ENCODE measurements around the gene ARMH3.

Gene ARMH3

GRCh38 chr10:101967713-101968112, 88.3 kb downstream of the ARMH3 start:
- no peaks in the 10 kb centered on the region for H3K9me3 ChIP-seq (ENCODE audit: control insufficient read depth, low read length)
- no peak overlapping the region for H3K4me3 ChIP-seq (ENCODE audit: insufficient read depth, low read depth, low read length, poor library complexity, severe bottlenecking)
- H3K36me3 ChIP-seq (ENCODE audit: control insufficient read depth, insufficient read depth, low read length): peaks cover 25% of the 10 kb centered on the region
- H3K27me3 ChIP-seq (replicated peaks; ENCODE audit: control insufficient read depth, insufficient read depth, low read length, poor library complexity, severe bottlenecking): no peaks in the 10 kb centered on the region
- DNase-seq: no peak
- H3K4me1 ChIP-seq (ENCODE audit: control insufficient read depth, insufficient read depth, low read length, poor library complexity, severe bottlenecking): no peaks in the 10 kb centered on the region
- no peak overlapping the region for H3K27ac ChIP-seq (ENCODE audit: insufficient read depth, low read length, poor library complexity, severe bottlenecking)

GRCh38 chr10:101967119-101967518, 88.9 kb downstream of the ARMH3 start:
- no peak overlapping the region for H3K4me3 ChIP-seq (ENCODE audit: insufficient read depth, low read depth, low read length, poor library complexity, severe bottlenecking)
- peaks cover 25% of the 10 kb centered on the region for H3K36me3 ChIP-seq (ENCODE audit: control insufficient read depth, insufficient read depth, low read length)
- no peaks in the 10 kb centered on the region for H3K27me3 ChIP-seq (replicated peaks; ENCODE audit: control insufficient read depth, insufficient read depth, low read length, poor library complexity, severe bottlenecking)
- no peaks in the 10 kb centered on the region for H3K9me3 ChIP-seq (ENCODE audit: control insufficient read depth, low read length)
- no peak overlapping the region for H3K27ac ChIP-seq (ENCODE audit: insufficient read depth, low read length, poor library complexity, severe bottlenecking)
- H3K4me1 ChIP-seq (ENCODE audit: control insufficient read depth, insufficient read depth, low read length, poor library complexity, severe bottlenecking): no peaks in the 10 kb centered on the region
- no peak for DNase-seq

GRCh38 chr10:101965075-101965765, 90.8 kb downstream of the ARMH3 start:
- no peaks in the 10 kb centered on the region for H3K4me1 ChIP-seq (ENCODE audit: control insufficient read depth, insufficient read depth, low read length, poor library complexity, severe bottlenecking)
- DNase-seq: no peak
- no peaks in the 10 kb centered on the region for H3K27me3 ChIP-seq (replicated peaks; ENCODE audit: control insufficient read depth, insufficient read depth, low read length, poor library complexity, severe bottlenecking)
- no peak overlapping the region for H3K27ac ChIP-seq (ENCODE audit: insufficient read depth, low read length, poor library complexity, severe bottlenecking)
- H3K4me3 ChIP-seq (ENCODE audit: insufficient read depth, low read depth, low read length, poor library complexity, severe bottlenecking): no peak overlapping the region
- H3K36me3 ChIP-seq (ENCODE audit: control insufficient read depth, insufficient read depth, low read length): peaks cover 25% of the 10 kb centered on the region
- no peaks in the 10 kb centered on the region for H3K9me3 ChIP-seq (ENCODE audit: control insufficient read depth, low read length)

GRCh38 chr10:101961591-101962498, 94.1 kb downstream of the ARMH3 start:
- Histone ChIP-seq H3K27ac (ENCODE audit: insufficient read depth, low read length, poor library complexity, severe bottlenecking) (no peak overlapping the region), H3K27me3 (replicated peaks; ENCODE audit: control insufficient read depth, insufficient read depth, low read length, poor library complexity, severe bottlenecking) (no peaks in the 10 kb centered on the region), H3K4me1 (ENCODE audit: control insufficient read depth, insufficient read depth, low read length, poor library complexity, severe bottlenecking) (no peaks in the 10 kb centered on the region), H3K36me3 (ENCODE audit: control insufficient read depth, insufficient read depth, low read length) (peaks cover 4% of the 10 kb centered on the region), H3K4me3 (ENCODE audit: insufficient read depth, low read depth, low read length, poor library complexity, severe bottlenecking) (no peak overlapping the region), H3K9me3 (ENCODE audit: control insufficient read depth, low read length) (no peaks in the 10 kb centered on the region)
- no peak for DNase-seq

GRCh38 chr10:101960879-101961395, 95.0 kb downstream of the ARMH3 start:
- DNase-seq: no peak
- Histone ChIP-seq H3K9me3 (ENCODE audit: control insufficient read depth, low read length) (no peaks in the 10 kb centered on the region), H3K27ac (ENCODE audit: insufficient read depth, low read length, poor library complexity, severe bottlenecking) (no peak overlapping the region), H3K4me3 (ENCODE audit: insufficient read depth, low read depth, low read length, poor library complexity, severe bottlenecking) (no peak overlapping the region), H3K36me3 (ENCODE audit: control insufficient read depth, insufficient read depth, low read length) (peaks cover 10% of the 10 kb centered on the region), H3K27me3 (replicated peaks; ENCODE audit: control insufficient read depth, insufficient read depth, low read length, poor library complexity, severe bottlenecking) (no peaks in the 10 kb centered on the region), H3K4me1 (ENCODE audit: control insufficient read depth, insufficient read depth, low read length, poor library complexity, severe bottlenecking) (no peaks in the 10 kb centered on the region)

GRCh38 chr10:101959346-101959916, 96.5 kb downstream of the ARMH3 start:
- Histone ChIP-seq H3K4me3 (ENCODE audit: insufficient read depth, low read depth, low read length, poor library complexity, severe bottlenecking) (no peak overlapping the region), H3K27me3 (replicated peaks; ENCODE audit: control insufficient read depth, insufficient read depth, low read length, poor library complexity, severe bottlenecking) (no peaks in the 10 kb centered on the region), H3K9me3 (ENCODE audit: control insufficient read depth, low read length) (no peaks in the 10 kb centered on the region), H3K36me3 (ENCODE audit: control insufficient read depth, insufficient read depth, low read length) (peaks cover 15% of the 10 kb centered on the region), H3K4me1 (ENCODE audit: control insufficient read depth, insufficient read depth, low read length, poor library complexity, severe bottlenecking) (no peaks in the 10 kb centered on the region), H3K27ac (ENCODE audit: insufficient read depth, low read length, poor library complexity, severe bottlenecking) (no peak overlapping the region)
- no peak for DNase-seq

- no peak overlapping the region for H3K27ac ChIP-seq (ENCODE audit: insufficient read depth, low read length, poor library complexity, severe bottlenecking)
- H3K36me3 ChIP-seq (ENCODE audit: control insufficient read depth, insufficient read depth, low read length): peaks cover 15% of the 10 kb centered on the region
- no peak for DNase-seq
- no peaks in the 10 kb centered on the region for H3K9me3 ChIP-seq (ENCODE audit: control insufficient read depth, low read length)
- no peaks in the 10 kb centered on the region for H3K4me1 ChIP-seq (ENCODE audit: control insufficient read depth, insufficient read depth, low read length, poor library complexity, severe bottlenecking)
- no peak overlapping the region for H3K4me3 ChIP-seq (ENCODE audit: insufficient read depth, low read depth, low read length, poor library complexity, severe bottlenecking)
- no peaks in the 10 kb centered on the region for H3K27me3 ChIP-seq (replicated peaks; ENCODE audit: control insufficient read depth, insufficient read depth, low read length, poor library complexity, severe bottlenecking)
Observed at GRCh38 chr10:101958691-101959090, 97.3 kb downstream of the ARMH3 start.

GRCh38 chr10:101956898-101957297, 99.1 kb downstream of the ARMH3 start:
- H3K4me1 ChIP-seq (ENCODE audit: control insufficient read depth, insufficient read depth, low read length, poor library complexity, severe bottlenecking): no peaks in the 10 kb centered on the region
- no peak for DNase-seq
- H3K4me3 ChIP-seq (ENCODE audit: insufficient read depth, low read depth, low read length, poor library complexity, severe bottlenecking): no peak overlapping the region
- H3K9me3 ChIP-seq (ENCODE audit: control insufficient read depth, low read length): no peaks in the 10 kb centered on the region
- no peaks in the 10 kb centered on the region for H3K27me3 ChIP-seq (replicated peaks; ENCODE audit: control insufficient read depth, insufficient read depth, low read length, poor library complexity, severe bottlenecking)
- peaks cover 21% of the 10 kb centered on the region for H3K36me3 ChIP-seq (ENCODE audit: control insufficient read depth, insufficient read depth, low read length)
- no peak overlapping the region for H3K27ac ChIP-seq (ENCODE audit: insufficient read depth, low read length, poor library complexity, severe bottlenecking)

GRCh38 chr10:101956117-101956516, 99.9 kb downstream of the ARMH3 start:
- DNase-seq: no peak
- no peak overlapping the region for H3K4me3 ChIP-seq (ENCODE audit: insufficient read depth, low read depth, low read length, poor library complexity, severe bottlenecking)
- no peaks in the 10 kb centered on the region for H3K27me3 ChIP-seq (replicated peaks; ENCODE audit: control insufficient read depth, insufficient read depth, low read length, poor library complexity, severe bottlenecking)
- H3K27ac ChIP-seq (ENCODE audit: insufficient read depth, low read length, poor library complexity, severe bottlenecking): no peak overlapping the region
- no peaks in the 10 kb centered on the region for H3K4me1 ChIP-seq (ENCODE audit: control insufficient read depth, insufficient read depth, low read length, poor library complexity, severe bottlenecking)
- no peaks in the 10 kb centered on the region for H3K9me3 ChIP-seq (ENCODE audit: control insufficient read depth, low read length)
- peaks cover 22% of the 10 kb centered on the region for H3K36me3 ChIP-seq (ENCODE audit: control insufficient read depth, insufficient read depth, low read length)

- no peak overlapping the region for H3K27ac ChIP-seq (ENCODE audit: insufficient read depth, low read length, poor library complexity, severe bottlenecking)
- H3K36me3 ChIP-seq (ENCODE audit: control insufficient read depth, insufficient read depth, low read length): peaks cover 35% of the 10 kb centered on the region
- no peaks in the 10 kb centered on the region for H3K27me3 ChIP-seq (replicated peaks; ENCODE audit: control insufficient read depth, insufficient read depth, low read length, poor library complexity, severe bottlenecking)
- no peak for DNase-seq
- H3K9me3 ChIP-seq (ENCODE audit: control insufficient read depth, low read length): no peaks in the 10 kb centered on the region
- H3K4me3 ChIP-seq (ENCODE audit: insufficient read depth, low read depth, low read length, poor library complexity, severe bottlenecking): no peak overlapping the region
- H3K4me1 ChIP-seq (ENCODE audit: control insufficient read depth, insufficient read depth, low read length, poor library complexity, severe bottlenecking): no peaks in the 10 kb centered on the region
Observed at GRCh38 chr10:101952191-101952590, 103.8 kb downstream of the ARMH3 start.
